GM20431 (cell line): Measurements from ENCODE around the gene AMN.
"Not testable (repeated sequence)": the region's sequence is repeated elsewhere in the genome, so short reads cannot be mapped to it uniquely, and the experiment has no call there.

Source experiments
- in situ Hi-C: fragments of 300-500 bp; cut with MseI, MboI; formaldehyde crosslinking; loops from one replicate; pipeline ENCODE4 v1.15.0; 2020; ENCODE audit warnings: low sequenced_read_pairs; ENCODE audit not compliant: unreplicated experiment

Gene AMN

DNA sequence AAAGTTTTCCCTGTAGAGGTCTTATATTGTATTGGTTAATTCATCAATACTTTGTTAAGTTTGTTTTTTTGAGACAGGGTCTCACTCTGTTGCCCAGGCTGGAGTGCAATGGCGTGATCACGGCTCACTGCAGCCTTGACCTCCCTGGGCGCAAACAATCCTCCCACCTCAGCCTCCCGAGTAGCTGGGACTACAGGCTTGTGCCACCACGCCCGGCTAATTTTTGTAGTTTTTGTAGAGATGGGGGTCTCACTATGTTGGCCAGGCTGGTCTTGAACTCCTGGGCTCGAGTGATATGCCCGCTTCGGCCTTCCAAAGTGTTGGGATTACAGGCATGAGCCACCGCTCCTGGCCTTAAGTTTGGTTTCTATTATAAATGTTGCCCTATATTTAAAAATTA, 4.4 kb downstream of the AMN start:
- in situ Hi-C loops: not testable (repeated sequence)

DNA sequence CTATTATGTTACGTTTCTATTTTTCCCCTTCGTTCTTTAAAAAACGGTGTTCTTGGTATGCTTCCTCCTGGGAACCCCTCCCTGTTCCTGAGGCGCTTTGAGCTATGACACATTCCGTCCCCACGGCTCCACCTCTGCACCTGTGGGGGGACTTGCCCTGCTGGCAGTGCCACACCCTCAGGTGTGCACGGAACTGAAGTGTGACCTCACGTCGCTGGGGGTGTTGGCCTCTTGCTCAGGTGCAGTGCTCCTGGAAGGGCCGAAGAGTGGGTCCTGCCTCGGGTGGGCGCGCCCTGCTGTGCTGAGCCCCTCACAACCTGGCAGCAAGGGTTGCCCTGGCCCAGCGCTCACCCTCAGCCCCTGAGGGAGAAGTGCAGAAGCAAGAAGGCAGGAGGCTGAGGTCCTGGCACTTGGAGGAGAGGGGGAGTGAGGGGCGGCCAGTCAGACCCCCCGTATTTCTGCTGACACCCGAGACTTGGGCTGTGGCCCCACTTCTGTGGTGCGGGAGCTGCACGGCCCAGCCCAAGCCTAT, 4.9 kb downstream of the AMN start:
- in situ Hi-C loops: no loop called here

DNA sequence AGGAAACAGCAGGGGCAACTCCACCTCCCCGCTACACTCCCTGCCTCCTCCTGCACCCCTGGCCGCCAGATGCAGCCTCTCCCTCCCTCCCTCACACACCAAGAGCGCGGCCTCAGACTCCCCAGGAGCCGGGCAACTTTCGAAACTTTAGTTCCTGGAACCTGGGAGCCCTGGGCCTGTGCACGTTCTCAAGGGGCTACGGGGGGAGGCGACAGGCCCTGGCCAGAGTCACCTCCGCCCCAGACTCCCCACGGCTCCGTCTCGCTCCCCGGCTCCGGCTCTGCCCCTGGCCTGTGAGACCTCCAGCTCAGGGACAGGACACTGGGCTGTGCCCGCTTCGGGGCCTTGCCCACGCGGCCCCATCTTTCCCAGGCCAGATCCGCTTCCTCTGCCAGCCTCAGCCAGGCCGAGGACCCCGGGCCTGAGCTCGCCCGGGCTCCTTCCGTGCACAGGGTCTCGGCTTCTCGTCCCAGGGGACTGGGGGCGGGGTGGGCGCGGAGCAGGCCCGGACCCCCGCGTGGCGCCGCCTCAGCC, 5.5 kb downstream of the AMN start:
- in situ Hi-C loops: no loop called here

DNA sequence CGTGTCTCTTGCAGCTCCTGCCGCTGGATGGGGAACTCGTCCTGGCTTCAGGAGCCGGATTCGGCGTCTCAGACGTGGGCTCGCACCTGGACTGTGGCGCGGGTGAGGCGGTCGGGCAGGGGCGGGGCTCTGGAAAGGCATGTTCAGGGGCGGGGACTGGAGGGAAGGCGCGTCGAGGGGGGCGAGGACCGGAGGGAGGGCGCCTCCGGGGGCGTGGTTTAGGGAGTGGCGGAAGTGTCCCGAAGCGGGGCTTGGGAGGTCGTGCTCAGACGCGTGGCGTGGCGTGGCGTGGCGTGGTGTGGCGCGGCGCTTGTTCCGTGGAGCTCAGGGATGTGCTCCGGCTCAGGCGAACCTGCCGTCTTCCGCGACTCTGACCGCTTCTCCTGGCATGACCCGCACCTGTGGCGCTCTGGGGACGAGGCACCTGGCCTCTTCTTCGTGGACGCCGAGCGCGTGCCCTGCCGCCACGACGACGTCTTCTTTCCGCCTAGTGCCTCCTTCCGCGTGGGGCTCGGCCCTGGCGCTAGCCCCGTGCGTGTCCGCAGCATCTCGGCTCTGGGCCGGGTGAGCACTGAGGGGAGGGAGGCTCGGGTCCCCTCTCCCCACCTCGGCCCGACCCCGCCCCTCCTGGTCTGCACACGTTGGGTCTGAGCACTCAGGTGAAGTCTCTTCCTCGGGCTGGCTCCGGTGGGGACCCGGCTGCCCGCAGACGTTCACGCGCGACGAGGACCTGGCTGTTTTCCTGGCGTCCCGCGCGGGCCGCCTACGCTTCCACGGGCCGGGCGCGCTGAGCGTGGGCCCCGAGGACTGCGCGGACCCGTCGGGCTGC, 6.2 kb downstream of the AMN start:
- in situ Hi-C loops: no loop called here

DNA sequence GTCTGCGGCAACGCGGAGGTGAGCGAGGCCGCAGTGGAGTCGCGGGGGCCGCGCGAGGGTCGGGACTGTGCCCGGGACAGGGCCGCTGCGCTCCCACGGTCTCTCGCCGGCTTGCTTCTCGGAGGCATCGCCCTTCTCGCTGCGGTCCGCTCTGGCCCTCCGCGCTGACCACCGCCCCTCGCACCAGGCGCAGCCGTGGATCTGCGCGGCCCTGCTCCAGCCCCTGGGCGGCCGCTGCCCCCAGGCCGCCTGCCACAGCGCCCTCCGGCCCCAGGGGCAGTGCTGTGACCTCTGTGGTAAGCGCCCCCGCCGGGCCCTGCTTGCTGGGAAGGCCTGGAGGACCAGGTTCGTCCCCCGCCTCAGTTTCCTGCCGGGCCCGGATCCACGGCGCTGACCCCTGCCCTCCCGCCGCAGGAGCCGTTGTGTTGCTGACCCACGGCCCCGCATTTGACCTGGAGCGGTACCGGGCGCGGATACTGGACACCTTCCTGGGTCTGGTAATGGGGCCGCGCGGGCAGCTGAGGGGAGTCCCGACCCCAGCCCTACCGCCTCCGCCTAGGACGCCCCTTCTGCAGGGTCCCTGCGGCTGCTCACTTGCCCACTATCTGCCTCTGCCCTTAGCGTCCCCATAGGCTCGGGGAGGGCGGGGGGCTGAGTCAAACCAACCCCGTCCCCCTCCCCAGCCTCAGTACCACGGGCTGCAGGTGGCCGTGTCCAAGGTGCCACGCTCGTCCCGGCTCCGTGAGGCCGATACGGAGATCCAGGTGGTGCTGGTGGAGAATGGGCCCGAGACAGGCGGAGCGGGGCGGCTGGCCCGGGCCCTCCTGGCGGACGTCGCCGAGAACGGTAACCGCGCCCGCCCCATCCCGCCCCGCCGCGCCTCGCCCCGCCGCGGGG, 7.0 kb downstream of the AMN start:
- in situ Hi-C loops: no loop called here

DNA sequence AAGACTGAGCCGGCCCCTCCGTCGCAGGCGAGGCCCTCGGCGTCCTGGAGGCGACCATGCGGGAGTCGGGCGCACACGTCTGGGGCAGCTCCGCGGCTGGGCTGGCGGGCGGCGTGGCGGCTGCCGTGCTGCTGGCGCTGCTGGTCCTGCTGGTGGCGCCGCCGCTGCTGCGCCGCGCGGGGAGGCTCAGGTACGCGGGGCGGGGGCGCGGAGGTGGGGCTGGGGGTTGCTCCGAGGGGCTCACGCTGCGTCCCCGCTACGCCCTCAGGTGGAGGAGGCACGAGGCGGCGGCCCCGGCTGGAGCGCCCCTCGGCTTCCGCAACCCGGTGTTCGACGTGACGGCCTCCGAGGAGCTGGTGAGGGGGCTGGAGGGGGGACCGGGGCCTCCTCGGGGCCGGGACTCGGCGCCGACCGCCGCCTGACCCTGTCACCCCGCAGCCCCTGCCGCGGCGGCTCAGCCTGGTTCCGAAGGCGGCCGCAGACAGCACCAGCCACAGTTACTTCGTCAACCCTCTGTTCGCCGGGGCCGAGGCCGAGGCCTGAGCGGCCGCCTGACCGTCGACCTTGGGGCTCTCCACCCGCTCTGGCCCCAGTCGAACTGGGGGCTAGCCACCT, 7.8 kb downstream of the AMN start:
- in situ Hi-C loops: no loop called here

DNA sequence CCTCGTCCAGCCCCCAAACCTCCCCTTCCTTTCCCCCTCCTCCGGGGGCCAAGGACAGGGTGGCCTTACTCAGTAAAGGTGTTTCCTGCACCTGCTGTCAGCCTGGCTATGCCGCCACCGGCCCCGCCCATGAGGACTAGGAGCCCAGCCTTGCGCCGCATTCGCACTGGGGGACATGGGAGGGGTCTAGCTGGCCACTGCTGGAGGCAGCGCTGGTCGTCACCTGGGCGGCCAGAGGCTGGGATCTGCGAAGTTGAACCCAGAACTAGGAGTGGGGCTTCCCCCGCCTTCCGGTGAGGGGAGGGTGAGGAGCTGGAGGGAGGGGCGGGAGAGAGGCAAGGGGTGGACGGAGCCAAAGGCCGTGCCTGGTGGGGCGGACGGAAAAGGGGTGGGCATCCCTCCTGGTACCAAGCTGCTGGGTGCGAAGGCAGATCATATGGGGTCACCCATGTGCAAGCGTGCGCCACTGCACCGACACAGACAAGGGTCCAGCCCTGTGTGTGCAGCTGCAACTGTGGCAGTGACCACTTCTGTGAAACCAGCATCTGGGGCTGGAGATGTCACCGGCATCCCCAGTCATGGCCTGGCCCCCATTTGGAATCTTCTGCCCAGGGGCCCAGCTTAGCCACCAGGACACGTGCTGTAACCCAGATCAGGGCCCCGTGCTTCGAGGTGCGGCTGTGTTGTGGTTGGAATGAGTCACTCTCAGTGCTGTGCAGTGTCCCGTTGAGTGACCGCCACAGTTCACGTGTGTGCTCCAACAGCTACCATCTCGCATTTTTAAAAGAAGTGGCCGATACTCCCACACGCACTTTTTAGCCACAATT, 8.5 kb downstream of the AMN start:
- in situ Hi-C loops: no loop called here

DNA sequence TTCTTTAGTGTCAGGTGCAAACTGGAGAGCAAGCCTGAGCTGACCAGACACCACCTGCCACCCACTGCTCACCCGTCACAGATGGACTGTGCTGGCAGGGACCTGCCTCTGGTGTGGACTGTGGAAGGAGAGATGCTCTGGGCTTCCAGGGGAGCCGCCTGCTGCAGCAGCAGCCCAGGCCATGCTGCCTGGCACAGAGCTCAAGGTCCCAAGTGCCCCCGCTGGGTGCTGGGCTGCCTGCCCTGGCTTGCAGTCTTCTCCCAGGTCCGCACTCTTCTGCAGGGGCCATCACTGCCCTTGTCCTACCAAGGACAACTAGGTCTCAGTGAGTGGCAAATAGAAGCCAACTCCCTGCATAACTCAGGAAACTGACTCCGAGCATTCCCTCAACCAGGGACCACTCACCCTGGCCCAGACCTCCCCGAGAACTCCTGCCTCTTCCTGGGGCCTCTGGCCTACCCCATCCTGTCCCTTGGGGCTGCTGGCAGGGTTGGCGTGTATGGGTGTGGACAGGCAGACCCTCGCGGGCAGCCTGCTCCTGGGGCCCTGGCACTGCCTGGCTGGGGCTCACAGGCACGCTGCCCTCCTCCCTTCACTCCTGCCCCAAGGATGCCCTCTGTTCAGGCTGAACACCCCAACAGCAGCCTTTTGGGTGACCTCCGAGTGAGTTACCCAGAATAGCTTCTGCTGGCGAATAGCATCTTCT, 9.3 kb downstream of the AMN start:
- in situ Hi-C loops: no loop called here

DNA sequence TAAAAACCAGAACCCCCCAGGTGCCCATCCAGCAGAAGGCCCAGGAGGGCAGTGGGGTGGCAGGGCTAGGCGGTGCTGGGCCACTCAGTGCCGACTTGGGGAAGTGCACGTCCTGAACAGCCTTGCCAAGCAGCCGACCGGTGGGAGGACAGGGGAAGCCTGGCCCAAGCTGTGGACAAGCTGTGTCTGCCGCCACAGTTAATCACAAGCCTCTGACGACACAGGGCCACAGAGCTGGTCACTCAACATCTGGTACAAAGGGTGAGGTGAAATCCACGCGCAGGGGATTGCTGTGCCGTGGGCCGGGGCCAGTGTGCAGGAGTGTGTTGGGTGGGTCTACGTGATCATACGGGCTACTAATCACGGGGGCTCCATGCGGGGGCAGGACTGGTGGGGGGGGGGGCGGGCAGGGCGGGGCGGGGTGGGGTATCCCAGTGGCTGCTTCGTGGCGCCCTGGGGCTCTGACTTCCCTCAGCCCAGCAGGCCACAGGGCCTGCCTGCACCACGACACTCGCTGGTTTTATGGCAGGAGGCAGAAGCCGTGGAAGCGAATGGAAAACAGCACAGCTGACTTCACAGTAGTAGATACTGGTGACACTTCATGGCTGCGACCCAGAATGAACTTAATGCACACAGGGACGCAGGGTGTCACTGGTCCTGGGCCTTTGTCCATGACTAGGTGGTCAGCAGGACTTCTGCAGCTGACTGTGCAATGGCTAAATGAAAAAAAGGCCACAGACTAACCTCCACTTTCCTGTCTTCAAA, 10.2 kb downstream of the AMN start:
- in situ Hi-C loops: no loop called here

DNA sequence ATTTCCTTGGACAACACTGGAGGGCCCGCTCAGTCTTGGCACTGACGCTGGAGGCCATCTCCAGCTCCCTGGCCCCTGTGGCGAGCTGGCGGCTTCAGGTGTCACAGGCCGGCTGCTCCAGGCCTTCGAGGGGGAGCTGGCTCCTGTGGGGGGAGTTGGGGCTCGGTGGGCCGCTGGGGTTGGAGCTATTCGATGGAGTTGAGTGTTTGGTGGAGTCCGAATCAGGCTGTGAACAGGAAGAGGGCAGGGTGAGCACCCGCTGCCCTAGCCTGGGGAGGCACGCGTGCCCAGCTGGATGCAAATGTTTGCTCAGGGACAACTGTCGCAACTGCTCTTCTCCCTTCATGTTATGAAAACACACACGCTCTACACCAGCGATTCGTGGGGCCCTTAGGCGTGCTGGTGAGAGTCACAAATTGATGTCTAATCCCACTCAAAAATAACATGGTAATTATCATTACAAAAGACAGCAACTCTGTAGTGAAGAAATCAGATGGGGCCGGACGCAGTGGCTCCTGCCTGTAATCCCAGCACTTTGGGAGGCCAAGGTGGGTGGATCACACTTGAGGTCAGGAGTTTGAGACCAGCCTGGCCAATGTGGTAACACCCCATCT, 11.3 kb downstream of the AMN start:
- in situ Hi-C loops: no loop called here

DNA sequence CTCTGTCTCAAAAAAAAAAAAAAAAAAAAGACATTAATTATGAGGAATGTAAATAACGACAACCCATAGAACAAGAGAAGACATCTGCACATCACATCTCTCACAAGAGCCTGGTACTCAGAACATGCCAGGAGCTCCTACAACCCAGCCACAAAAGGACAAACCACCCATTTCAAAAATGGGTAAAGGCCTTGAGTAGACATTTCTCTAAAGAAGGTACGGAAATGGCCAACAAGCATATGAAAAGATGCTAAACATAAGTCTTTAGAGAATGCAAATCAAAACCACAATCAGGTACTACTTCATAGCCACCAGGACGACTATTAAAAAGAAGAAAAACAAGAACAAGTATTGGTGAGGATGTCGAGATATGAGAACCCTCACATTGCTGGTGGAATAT, 13.3 kb downstream of the AMN start:
- in situ Hi-C loops: no loop called here

DNA sequence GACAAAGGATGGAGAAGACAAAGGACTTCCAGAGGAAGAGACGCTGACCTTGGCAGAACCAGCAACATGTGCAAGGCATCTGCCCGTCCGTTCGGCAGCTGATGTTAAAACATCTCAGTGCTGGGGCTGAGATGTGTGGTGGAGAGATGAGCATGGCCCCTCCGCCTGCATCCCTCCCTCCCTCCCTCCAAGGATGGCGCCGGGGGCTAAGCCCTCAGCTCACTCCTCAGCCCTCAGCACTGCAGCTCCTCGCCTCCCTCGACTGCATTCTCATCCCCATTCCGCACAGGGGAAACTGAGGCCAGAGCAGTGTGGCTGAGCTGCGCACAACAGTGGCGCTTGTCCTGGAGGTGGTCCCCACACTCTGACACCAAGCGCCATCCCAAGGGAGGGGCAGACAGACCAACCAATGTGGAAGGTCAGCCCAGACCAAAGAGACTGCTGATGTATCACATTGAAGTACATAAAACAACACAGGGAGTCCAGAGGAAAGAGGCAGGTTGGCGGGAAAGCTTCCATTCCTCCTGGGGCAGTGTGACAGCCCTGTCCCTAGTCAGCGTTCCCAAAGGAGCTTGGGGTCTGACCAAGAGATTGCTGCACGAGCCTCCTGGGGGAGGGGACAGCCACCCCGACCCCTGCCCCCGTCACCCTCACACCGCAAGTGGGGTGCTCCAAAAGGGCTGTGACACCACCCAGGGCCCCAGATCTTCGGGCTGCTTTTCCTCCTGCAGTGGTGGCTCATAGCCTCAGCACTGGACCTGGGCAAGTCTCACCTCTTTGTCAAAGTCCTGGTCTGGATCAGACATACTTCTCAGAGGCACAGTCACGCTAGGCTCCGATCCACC, 15.1 kb downstream of the AMN start:
- in situ Hi-C loops: no loop called here

DNA sequence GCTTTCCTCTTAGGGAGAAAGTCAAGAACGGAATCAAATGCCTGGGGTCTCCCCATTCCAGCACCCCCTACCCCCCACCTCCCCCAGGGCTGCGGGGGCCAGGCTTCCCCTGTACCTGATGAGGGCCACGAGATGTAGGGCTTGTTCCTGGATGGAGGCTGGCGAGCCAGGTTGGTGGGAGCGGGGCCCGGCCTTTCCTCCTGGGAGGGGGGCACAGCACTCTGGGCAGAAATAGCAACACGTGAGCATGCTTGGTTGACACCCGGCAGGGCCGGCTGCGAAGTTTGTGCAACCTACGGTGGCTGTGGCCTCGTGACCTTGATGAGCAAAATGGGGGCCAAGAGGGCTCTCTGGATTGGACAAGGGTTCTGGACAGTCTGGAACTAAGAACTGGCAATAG, 15.7 kb downstream of the AMN start:
- in situ Hi-C loops: no loop called here

DNA sequence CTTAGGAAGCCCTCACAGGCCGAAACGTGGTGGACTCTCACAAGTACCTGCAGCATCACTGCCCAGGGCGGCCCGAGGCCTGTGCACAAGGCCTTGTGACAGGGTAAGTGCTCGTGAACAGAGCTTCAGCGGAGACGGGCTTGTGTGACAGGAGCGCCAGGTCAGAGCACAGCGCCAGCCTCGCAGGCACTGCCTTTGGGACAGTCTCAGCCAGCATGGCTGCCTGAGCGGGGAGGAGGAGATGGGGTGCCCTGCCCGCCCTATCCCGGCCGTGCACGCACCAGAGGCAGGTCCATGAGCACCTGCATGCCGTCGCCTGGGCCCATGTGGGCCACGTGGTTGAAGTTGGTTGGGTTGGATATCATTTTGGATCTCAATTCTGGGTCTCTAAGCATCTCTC, 16.9 kb downstream of the AMN start:
- in situ Hi-C loops: no loop called here

DNA sequence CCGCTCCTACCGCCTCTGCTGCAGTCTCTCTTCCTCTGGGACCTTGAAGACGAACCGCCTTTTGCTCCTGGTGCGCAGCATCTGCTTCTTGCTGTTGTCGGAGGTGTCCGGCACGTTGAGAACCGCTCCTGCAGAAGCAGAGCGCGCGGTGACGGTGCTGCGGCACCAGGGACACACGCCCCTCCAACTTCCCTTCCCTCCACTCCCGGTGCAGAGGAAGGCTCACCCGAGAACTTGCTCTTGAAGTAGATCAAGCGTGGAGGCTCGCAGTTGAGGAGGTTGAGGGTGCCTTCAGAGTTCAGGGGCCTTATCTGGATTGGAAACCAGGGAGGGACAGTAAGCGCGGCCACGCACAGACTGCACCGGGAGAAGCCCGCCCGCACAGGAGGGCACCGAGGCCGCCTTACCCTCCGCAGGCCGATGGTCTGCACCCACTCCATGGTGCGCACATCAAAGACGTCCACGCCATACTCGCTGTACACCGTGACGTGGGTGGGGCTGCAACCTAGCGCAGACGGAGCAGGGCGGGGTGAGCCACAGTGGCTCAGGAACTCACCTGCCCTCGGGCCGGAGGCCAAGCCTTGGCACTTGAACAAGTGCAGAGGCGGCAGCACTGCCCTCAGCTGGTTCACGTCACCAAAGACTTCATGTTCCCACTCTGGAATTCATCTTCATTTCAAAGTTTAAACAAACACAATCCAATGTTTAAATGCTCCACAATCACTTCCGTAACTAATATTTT, 17.5 kb downstream of the AMN start:
- in situ Hi-C loops: no loop called here

DNA sequence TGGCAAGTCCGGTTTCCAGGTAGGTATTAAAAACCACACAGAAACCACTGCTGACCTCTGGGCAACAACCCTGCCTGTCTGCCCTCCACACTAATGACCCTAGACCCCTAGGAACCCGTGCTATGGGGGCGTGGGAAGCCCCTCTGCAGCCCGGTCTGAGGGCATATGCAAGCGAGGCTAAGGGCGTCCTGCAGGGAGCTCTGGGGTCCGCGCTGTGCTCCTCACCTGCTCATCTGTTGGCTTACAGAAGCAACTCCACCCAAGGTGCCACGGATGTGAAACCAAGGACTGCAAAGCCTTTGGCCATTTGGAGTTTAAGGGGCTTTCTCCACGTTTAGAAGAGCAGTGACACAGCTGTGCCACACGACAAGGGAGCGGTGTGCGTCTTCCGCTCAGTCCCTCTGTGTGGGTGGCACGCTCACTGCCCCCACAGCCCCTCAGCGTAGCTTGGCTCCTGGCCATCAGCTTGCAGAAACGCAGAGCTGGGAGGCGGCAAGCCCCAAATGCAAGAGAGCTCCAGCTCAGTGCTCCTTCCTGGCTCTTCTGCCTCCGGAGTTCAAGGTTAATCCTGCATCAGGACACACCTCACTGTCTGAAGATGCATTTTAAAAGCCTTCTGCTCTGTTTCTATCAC, 18.4 kb downstream of the AMN start:
- in situ Hi-C loops: no loop called here
